Lower leg skin (tissue), 3 donors: ENCODE data around the gene BLTP2.

Source experiments
- CTCF ChIP-seq, 3 donors: fragments of 450-650 bp; IDR thresholded peaks; one replicate each; pipeline ENCODE4 v1.5.1; 2016; ENCODE audit warnings: antibody characterized with exemption in 3 of 3, mild to moderate bottlenecking in 3 of 3, moderate library complexity in 2 of 3
- POLR2A ChIP-seq, 2 donors: fragments of 450-650 bp; IDR thresholded peaks; one replicate each; pipeline ENCODE4 v1.6.1; 2016 to 2017; ENCODE audit warnings: antibody characterized with exemption in 2 of 2, mild to moderate bottlenecking in 1 of 2, moderate library complexity in 1 of 2

GRCh38 chr17:28599311-28600184 lies 45.4 kb downstream of the BLTP2 start:
- no peak for TF ChIP-seq CTCF (IDR thresholded peaks at IDR 0.05)
- no peak for TF ChIP-seq POLR2A (IDR thresholded peaks at IDR 0.05)
